PC-3 (cell line): ENCODE data around the gene RPL29.

Source experiments
- EZH2 ChIP-seq: fragments of 300-600 bp; sonication (generic); IDR thresholded peaks from one replicate; pipeline ENCODE4 v1.6.1; 2017; ENCODE audit warnings: antibody characterized with exemption, mild to moderate bottlenecking, low read length; ENCODE audit not compliant: unreplicated experiment
- EZH2phosphoT487 ChIP-seq: fragments of 300-600 bp; sonication (generic); IDR thresholded peaks from 2 replicates; pipeline ENCODE4 v1.6.1; 2018; ENCODE audit warnings: mild to moderate bottlenecking, antibody characterized with exemption, low read length, borderline replicate concordance
- TF ChIP-seq, protein P1 (sequence below): fragments of 300-600 bp; sonication (generic); conservative IDR thresholded peaks from 2 replicates; pipeline ENCODE4 v1.5.1; 2017; ENCODE audit warnings: antibody characterized with exemption, low read depth, mild to moderate bottlenecking, low read length

- TF ChIP-seq, protein P1, sequence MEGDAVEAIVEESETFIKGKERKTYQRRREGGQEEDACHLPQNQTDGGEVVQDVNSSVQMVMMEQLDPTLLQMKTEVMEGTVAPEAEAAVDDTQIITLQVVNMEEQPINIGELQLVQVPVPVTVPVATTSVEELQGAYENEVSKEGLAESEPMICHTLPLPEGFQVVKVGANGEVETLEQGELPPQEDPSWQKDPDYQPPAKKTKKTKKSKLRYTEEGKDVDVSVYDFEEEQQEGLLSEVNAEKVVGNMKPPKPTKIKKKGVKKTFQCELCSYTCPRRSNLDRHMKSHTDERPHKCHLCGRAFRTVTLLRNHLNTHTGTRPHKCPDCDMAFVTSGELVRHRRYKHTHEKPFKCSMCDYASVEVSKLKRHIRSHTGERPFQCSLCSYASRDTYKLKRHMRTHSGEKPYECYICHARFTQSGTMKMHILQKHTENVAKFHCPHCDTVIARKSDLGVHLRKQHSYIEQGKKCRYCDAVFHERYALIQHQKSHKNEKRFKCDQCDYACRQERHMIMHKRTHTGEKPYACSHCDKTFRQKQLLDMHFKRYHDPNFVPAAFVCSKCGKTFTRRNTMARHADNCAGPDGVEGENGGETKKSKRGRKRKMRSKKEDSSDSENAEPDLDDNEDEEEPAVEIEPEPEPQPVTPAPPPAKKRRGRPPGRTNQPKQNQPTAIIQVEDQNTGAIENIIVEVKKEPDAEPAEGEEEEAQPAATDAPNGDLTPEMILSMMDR, result no peak
- TF ChIP-seq EZH2, result no peak
- no peak for TF ChIP-seq EZH2phosphoT487
Observed at GRCh38 chr3:52034651-52035050, 39.0 kb upstream of the RPL29 start.
